ENCODE results near the gene CTU2. TPM values are rescaled to one million over a fixed set of nuclear protein-coding genes. Genes with fewer than 3 reads are reported as not detected.

CTU2 gene
- total RNA-seq, 1 experiment from 2014 or later, result 20.5 TPM

GRCh38 chr16:88681709-88682451 is 24.4 kb upstream of the CTU2 start:
- no peak for DNase-seq (ENCODE audit: low spot score)

DNA sequence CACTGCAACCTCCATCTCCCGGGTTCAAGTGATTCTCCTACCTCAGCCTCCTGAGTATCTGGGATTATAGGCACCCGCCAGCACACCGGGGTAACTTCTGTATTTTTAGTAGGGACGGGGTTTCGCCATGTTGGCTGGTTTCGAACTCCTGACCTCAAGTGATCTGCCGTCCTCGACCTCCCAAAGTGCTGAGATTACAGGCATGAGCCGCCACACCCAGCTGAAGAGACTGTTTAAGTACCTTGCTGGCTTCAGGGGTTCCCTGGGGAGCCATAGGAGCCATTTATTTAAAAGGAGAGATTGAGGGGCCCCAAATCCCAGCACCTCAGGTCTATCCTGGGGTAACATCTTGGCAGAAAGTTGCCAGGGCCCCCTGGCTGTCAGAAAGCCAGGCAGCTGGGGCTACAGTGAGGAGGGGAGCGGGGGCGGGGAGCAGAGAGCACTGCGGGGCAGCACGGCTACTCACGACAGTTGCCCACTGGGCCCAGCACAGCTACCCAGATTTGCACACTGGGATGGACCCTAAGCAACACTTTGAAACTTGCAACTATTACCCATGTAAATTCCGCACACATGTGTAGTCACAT is 21.6 kb upstream of the CTU2 start:
- no peak for DNase-seq (ENCODE audit: low spot score)

DNA sequence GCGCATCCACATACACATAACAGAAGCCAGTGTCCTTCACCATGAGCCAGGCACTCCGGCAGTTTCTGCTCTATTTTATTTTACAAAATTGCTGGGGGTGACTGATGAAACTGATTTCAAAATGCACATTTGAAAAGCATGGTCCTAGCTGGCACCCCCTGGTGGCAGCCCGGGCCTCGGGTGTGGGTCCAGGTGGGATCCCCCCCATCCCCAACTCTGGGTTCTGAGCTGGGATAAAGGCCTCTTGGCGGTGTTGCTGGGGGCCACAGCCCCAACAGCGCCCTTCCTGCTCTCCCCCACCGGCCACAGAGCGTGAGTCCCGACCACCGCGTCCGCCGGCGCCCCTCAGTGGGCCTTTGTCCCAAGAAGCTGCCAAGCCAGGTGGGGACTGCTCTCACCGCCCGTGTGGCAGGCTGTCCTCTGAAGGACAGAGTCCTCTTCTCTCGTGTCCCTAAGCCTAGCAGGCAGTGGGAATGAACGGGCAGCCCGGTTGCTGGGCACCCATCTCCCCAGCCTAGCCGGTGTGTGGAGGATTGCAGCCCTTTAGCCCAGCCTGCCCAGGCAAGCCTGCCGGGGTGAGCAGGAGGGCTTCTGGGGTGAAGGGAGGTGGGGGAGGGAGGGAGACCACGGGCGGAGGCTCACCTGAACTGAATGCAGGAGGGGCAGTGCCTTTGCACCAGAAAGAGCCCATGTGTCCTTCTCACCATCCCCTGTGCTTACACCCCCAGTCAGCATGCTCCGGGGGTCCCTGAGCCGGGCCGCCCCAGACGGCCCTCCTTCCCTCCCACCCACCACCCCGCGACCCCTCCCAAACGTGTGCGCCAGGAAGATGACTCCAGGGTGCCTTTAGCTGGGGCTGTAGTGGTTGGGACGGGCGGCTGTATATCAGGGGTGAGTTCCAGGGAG is 20.9 kb upstream of the CTU2 start:
- no peak for DNase-seq (ENCODE audit: low spot score)

DNA sequence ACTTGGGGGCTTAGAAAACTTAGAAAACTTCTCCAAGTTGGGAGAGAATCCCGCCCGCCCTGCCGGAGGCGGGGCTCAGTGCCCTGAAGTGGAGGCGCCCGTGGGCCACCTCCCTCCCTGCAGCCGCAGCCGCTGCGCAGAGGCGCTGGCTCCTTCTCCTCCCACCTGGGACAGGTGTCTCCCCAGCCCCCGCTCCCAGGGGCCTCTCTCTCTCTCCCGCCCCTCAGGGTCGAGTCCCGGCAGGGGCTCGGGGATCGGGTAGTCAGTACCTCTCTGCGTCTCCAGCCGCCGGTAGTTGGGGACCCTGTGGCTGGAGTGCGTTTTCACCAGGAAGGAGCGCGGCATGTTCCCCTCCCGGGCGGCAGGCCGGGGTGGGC is 20.3 kb upstream of the CTU2 start:
- no peak for DNase-seq (ENCODE audit: low spot score)

DNA sequence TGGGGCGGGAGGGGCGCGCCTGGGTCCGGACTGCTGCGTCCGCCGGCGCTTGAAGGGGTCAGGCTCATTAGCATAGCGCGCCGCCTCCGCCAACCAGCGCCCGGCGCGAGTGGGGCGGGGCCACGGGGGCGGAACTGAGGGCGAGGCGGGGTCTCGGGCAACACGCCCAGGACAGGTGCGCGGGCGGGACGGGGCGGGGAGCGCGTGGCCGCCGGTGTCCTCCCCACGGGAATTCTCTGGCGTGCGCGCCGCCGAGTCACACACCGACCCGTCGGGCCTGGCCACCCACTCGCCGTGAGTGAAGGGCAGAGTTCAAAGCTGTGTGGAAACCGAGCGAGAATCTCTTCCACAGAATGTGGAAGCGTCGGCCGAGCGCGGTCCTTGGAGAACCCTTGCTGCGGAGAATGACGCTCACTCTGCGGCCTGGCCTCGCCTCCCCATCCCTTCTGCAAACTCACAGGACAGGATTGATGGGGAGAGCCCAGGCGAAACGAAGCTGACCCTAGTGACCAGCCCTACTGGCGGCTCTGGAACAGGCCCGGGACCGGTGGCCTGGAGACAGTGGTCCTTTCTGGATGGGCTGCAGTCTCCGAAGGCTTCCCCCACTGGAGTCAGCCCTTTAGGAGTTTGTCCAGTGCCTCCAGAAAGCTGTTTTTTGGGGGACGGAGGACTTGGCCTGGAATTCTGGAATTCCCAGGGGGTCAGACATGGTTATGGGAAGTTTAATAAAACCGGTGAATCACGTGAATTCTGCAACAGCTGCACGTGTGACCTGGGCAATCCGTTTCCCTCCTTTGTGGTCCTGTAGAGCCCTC is 19.7 kb upstream of the CTU2 start, which contains the start of gene SNAI3:
TSS of gene SNAI3 (minus strand) at position 69 of the 815 bp plus-strand sequence. CDS start 101 bp downstream, outside the sequence.
- DNase-seq (ENCODE audit: low spot score), result peak; percentile 52

GRCh38 chr16:88687254-88687576 is 19.1 kb upstream of the CTU2 start:
- DNase-seq (ENCODE audit: low spot score), result no peak

DNA sequence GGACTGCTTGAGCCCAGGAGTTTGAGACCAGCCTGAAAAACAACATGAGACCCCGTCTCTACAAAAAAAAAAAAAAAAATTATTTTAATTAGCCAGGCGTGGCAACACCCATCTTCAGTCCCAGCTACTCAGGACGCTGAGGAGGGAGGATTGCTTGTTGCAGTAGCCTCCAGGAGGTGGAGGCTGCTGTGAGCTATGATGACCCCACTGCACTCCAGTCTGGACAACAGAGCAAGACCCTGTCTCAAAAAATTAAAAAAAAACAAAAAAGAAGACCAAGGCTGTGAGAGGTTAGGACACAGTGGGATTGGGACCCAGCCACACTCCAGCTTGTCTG is 18.7 kb upstream of the CTU2 start:
- no peak for DNase-seq (ENCODE audit: low spot score)

- no peak for DNase-seq (ENCODE audit: low spot score)
These were observed 18.1 kb upstream of the CTU2 start for GRCh38 chr16:88688013-88688778.

DNA sequence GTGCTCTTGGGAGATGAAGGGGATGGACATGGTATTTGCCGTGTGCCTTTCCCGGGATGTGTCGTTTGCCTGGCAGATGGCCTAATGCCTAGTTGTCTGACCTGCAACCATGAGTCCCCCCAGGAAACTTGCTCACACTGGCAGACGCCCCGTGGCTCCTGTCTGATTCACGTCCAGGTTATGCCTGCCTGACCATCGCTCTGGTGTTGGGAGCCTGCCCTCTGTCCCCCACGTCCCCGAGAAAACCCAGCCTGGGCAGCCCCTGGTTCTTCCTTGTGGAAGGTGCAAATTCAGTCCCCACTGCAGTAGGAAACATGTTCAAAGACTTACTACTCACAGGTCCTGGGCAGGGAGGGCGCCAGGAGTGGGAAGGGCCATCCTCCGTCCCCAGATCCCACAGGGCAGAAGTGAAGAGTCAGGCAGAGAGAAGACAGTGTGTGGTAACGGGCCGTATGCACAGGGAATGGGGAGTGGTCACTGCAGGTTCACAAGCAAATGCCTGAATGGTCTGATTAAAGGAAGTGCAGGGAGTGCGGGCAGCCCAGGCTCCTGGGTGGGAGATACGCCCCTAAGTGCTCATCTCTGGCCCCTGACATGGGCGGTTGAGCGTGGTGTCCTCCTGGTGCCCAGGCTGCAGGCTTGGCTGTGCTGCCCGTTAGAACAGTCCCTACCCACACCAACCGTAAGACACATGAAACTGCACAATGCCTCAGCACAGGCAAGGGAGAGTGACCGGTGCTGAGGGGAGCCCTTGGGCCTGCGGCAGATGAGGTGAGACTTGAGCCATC is 15.8 kb upstream of the CTU2 start:
- no peak for DNase-seq (ENCODE audit: low spot score)

- no peak for DNase-seq (ENCODE audit: low spot score)
These were observed 15.0 kb upstream of the CTU2 start for GRCh38 chr16:88691129-88691813.

- no peak for DNase-seq (ENCODE audit: low spot score)
These were observed 14.3 kb upstream of the CTU2 start for GRCh38 chr16:88691924-88692560.

GRCh38 chr16:88692861-88693260 is 13.4 kb upstream of the CTU2 start:
- DNase-seq (ENCODE audit: low spot score), result no peak

- no peak for DNase-seq (ENCODE audit: low spot score)
These were observed 12.7 kb upstream of the CTU2 start for GRCh38 chr16:88693420-88694177.

- DNase-seq (ENCODE audit: low spot score), result no peak
These were observed 11.8 kb upstream of the CTU2 start for GRCh38 chr16:88694221-88695087.

- DNase-seq (ENCODE audit: low spot score), result no peak
These were observed 11.1 kb upstream of the CTU2 start for GRCh38 chr16:88695218-88695617.

GRCh38 chr16:88695753-88696152 is 10.6 kb upstream of the CTU2 start:
- DNase-seq (ENCODE audit: low spot score), result no peak

- DNase-seq (ENCODE audit: low spot score), result no peak
These were observed 9.9 kb upstream of the CTU2 start for GRCh38 chr16:88696441-88696840.

Data from A172 (cell line).